ENCODE measurements around the gene EFHD2.
"Not testable (repeated sequence)": the region's sequence is repeated elsewhere in the genome, so short reads cannot be mapped to it uniquely, and the experiment has no call there.

The EFHD2 gene, protein sequence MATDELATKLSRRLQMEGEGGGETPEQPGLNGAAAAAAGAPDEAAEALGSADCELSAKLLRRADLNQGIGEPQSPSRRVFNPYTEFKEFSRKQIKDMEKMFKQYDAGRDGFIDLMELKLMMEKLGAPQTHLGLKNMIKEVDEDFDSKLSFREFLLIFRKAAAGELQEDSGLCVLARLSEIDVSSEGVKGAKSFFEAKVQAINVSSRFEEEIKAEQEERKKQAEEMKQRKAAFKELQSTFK

DNA sequence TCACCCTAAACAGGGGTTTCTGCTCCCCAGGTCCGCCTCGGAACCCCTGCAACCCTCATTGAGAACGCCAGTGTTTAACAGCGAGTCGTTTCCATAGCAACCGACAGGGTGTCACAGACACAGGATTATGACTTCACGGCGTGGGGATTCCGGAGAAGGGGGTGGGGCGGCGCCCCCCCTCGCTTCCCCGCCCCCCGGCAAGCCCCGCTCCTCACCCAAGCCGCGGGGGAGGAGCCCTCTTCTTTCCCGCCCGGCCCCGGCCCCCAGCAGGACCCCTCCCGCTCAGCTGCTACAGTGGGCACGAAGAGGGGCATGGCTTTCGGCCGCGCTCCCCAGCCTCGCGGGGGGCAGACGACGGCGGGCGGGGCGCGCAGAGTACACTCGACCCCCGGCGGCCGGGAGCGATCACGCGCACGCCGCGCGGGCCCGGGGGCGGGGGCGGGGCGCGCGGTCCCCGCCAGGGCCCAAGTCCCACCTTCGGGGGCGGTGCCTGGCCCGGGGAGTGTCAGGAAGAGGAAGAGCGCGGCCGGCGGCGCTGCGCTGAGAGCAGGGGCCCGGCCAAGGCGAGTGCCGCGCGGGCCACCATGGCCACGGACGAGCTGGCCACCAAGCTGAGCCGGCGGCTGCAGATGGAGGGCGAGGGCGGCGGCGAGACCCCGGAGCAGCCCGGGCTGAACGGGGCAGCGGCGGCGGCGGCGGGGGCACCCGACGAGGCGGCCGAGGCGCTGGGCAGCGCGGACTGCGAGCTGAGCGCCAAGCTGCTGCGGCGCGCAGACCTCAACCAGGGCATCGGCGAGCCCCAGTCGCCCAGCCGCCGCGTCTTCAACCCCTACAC, at the start of gene EFHD2:
EFHD2 (plus strand) TSS at position 501 of the 835 bp plus-strand sequence; CDS start at position 585, 84 bp downstream.
- DNase-seq, result peak; percentile 76

DNA sequence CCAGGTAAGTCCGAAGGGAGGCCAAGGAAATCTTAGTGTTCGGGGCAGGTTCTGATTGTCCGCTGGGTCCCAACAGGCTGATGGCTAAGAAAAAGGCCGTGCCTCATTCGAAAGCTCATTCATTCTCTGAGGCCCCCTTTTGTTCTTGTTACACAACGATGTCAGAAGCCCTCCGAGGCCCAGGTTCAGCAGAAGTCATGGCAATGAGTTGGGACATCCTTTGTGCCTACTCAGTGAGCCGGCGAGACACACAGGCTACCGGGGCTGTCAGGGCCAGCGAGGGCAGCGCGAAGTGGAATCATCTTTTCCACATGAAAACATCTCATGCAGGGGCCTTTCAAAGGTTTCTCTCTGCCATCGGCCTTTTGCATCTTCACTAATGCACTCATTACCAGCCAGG, 49.0 kb upstream of the EFHD2 start:
- no peak for DNase-seq

DNA sequence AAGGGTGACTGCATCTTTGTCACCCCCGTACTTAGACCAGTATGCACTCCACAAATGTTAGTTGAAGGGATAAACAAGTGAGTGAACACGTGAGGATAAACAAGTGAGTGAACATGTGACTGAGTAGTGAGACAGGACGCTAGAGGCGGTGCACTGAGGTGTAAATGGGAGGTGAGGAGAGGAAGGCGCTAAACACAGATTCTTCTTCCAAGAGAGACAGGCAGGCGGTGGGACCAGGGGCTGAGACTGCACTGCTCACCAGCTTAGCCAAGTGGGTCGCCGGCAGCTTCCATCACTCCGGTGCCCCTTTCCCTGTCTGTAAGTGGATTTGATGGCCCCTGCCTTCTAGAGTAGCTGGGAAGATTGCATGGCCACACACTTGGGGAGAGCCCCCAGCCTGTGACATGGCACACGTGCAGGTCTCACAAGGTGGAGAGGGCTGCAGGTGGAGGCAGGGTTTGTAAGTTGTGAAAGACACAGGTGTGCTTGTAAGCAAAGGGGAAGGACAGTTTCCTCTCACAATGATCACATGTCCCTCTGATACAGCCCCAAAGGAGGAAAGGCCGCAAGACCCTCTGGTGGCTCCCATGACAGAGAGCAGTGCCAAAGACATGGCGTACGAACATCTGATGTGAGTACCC, 47.5 kb upstream of the EFHD2 start:
- no peak for DNase-seq

DNA sequence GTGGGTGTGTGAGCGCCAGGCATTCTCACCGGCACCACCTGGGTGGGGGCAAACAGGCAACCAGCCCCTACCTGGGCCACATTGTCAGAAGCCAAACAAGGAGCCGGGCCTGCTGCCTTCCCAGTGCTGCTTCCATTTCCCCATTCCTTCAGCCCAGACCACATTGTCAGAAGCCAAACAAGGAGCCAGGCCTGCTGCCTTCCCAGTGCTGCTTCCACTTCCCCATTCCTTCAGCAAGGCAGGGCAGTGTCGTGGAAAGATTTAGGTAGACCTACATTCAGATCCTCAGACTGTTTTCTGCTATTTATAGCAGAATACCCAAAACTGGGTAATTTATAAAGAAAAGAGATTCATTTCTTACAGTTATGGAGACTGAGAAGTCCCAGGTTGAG, 47.0 kb upstream of the EFHD2 start:
- no peak for DNase-seq

DNA sequence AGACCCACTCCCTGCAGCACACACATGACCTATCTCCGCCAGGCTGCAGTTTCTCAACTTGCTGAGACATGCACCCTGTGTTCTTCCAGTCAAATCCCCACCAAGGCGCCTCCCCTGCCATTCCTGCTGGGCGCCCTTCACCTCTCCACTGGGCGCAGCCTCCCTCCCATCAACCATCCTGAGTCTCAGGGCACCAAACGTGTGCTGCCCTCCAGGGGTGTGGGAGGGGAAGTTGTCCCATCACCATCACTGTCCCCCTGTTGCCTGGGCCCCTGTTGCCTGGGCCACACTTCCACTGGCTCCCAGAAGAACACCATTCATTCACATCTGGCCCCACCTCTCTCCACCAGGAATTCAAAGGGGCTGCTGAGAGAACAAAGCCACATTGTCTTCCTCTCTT, 44.9 kb upstream of the EFHD2 start:
- DNase-seq, result no peak

- no peak for DNase-seq
These were observed 40.8 kb upstream of the EFHD2 start for GRCh38 chr1:15368888-15369287.

GRCh38 chr1:15370268-15370667, 39.4 kb upstream of the EFHD2 start:
- no peak for DNase-seq

GRCh38 chr1:15370781-15371520, 38.7 kb upstream of the EFHD2 start:
- DNase-seq, result no peak

DNA sequence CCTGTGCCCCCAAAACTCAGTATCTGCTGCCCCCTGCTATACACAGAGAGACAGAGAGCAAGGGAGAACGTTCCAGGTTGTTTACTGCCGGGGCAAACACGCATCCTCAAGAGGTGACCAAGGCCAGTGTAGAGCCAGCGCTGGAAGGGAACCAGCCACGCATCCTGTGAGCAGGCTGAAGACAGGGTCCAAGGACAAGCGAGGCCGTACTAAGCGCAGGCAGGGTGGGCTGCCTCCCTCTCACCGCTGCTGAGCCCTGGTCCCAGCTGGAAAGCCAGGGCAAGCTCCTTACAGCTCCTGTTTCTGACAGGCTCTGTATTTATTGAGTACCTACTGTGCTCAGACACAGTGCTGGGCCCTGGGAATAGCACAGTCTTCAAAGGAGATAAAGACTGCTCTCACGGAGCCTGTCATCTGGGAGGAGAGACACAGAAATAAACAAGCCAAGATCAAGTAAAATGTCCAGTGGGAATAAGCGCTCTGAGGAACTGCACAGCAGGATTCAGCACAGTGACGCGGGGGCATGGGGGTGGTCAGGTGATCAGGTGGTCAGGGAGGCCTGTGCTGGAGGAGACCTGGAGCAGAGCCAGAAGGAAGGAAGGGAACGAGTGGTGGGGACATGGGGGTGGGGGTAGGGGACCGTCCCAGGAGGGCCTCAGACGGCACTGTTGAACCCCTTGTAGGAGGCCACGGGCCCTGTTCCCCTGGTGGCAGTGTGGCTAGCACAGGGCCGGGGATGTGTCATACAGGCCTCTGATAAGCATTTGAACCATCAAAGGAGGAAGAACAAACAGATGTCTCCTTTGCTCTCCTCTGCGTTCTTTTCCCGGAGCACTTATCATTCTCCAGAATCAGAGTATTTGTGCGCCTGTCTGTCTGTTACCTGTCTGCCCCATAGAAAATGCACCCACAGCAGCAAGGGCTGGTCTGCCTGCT, 37.8 kb upstream of the EFHD2 start:
- no peak for DNase-seq

DNA sequence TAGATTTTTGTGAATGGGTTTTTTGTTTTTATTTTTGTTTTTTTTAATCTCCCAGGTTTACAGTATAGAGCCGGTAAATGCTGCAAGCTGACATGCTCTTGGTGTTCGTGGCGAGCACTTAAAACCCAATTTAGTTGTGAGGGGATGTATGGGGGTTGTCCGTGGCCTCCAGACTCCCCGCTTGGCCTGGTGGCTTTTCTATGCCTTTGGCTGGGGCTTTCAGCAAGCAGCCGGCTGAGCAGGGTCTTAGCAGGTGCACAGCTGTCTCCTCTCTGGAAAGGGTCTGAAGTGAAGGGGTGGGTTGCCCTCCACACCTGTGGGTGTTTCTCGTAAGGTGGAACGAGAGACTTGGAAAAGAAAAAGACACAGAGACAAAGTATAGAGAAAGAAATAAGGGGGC, 31.0 kb upstream of the EFHD2 start:
- DNase-seq, result no peak

DNA sequence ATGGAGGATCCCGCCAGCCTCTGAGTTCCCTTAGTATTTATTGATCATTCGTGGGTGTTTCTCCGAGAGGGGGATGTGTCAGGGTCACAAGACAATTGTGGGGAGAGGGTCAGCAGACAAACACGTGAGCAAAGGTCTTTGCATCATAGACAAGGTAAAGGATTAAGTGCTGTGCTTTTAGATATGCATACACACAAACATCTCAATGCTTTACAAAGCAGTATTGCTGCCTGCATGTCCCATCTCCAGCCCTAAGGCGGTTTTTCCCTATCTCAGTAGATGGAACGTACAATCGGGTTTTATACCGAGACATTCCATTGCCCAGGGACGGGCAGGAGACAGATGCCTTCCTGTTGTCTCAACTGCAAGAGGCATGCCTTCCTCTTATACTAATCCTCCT, 30.5 kb upstream of the EFHD2 start:
- not testable (repeated sequence) for DNase-seq

- no peak for DNase-seq
These were observed 28.8 kb upstream of the EFHD2 start for GRCh38 chr1:15380601-15381508.

DNA sequence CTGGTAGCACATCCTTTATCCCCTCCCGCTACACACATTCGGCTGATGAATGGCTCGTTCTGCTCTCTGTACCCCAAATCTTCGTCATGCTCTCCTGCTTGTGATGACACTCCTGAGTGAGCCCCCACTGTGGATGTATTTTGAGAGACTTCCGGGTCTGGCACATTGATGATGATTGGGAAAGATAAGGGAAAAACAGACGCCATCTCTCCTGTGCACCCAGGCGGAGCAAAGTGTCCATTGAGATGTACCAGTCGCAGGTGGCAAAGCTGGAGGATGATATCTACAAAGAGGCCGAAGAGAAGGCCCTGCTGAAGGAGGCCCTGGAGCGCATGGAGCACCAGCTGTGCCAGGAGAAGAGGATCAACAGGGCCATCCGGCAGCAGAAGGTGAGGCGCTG, 27.9 kb upstream of the EFHD2 start:
- no peak for DNase-seq

- no peak for DNase-seq
These were observed 26.8 kb upstream of the EFHD2 start for GRCh38 chr1:15382601-15383518.

DNA sequence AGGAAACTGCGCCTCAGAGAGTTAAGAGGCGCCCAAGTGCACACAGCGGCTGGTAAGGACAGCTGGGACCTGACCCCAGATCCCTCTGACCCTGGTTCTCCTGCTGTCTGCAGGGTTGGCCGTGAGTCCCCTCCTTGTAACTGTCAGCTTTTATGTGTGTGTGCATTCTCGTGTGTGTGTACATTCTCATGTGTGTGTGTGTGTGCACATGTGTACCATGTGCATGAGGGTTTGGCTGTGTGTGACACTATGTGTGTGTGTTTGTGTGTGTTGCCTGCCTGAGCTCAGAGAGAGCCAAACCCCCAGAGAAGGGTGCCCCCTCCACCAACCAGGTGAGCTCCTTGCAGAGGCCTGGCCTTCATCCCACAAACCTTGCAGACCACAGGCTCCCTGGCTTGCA, 25.9 kb upstream of the EFHD2 start:
- DNase-seq, result no peak

DNA sequence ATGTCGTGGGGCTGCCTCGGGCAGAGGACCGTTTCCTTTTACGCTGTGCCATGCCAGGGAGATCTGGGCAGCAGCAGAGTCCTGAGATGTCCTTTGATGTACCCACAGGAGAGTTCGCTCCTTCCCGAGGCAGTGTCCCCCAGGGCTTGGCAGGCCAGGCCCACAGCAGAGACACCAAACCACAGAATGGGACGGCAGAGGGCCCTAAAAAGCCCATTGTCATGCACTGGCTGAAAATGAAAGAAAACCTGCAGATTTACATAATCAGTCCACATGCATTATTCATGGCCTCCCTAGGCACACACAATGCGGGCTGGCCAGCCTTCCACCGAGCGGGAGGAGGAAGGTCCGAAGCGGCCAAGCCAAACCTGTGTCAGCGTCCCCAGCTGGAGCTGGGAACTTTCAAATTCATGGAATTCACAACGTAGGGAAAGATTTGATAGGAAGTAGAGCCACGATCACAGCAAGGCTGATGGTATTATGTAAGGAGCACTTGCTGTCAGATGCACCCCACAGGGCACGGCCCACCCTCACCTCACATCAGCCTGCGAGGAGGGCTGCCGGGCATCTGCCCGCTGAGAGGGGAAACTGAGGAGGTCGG, 25.3 kb upstream of the EFHD2 start:
- DNase-seq, result no peak

DNA sequence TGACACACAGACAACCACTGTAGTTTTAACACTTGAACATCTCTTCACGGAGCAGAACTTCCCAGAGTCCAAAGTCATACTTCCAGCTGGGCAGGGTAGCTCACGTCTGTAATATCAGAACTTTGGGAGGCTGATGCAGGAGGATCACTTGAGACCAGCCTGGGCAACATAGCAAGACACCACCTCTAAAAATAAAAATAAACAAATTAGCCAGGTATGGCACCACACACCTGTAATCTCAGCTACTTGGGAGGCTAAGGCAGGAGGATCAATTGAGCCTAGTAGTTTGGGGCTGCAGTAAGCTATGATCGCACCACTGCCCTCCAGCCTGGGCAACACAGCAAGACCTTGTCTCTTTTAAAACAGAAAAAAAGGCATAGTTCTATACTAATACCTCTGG, 24.3 kb upstream of the EFHD2 start:
- DNase-seq, result no peak

- no peak for DNase-seq
These were observed 23.4 kb upstream of the EFHD2 start for GRCh38 chr1:15386164-15386749.

Data from activated effector memory CD4-positive, alpha-beta T cell treated with Interleukin-2 at 50 U/mL for 16 hours (primary cell).